Gastroesophageal sphincter (tissue), 3 donors: ENCODE data around the gene CLSTN1.

ENCODE experiments used
- CTCF ChIP-seq, 4 experiments: fragments of 200-600 bp in 2 of 4; fragments of 450-650 bp in 2 of 4; sonication (generic) in 1 of 4; IDR thresholded peaks; one replicate each; pipeline ENCODE4 v1.5.1; 2017 to 2019; ENCODE audit warnings: antibody characterized with exemption in 4 of 4, mild to moderate bottlenecking in 2 of 4, moderate library complexity in 2 of 4
- POLR2AphosphoS5 ChIP-seq: sonication (generic); formaldehyde crosslinking; IDR thresholded peaks from one replicate; pipeline ENCODE4 v1.6.1; 2017; ENCODE audit warnings: antibody characterized with exemption

GRCh38 chr1:9736241-9736640 is 87.5 kb downstream of the CLSTN1 start:
- TF ChIP-seq POLR2AphosphoS5, result no peak
- TF ChIP-seq CTCF (IDR thresholded peaks at IDR 0.05), result no peak
